ENCODE results near the gene ZNF605.

DNA sequence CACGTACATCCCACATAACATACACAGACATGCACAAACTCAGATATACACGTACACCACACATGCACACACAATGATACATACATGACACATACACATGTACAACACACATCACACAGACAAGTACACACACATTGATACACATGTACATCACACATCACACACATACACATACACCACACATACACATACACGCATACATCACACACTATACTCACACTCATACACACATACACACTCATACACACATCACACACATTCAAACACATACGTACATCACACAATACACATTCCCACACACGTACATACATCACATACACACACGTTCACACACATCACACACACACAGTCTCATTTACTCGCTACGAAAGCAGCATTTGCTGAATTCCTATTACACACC lies 4.5 kb downstream of the ZNF605 start:
- TF ChIP-seq BACH1 (tag; IDR thresholded peaks at IDR 0.05) (no peak), SFPQ (IDR thresholded peaks at IDR 0.05; ENCODE audit: low read depth, low read length) (no peak), NCOA4 (IDR thresholded peaks at IDR 0.05; ENCODE audit: partially characterized antibody) (no peak), PML (IDR thresholded peaks at IDR 0.05; ENCODE audit: low read length) (no peak), ZBTB1 (CRISPR knock-in tag; IDR thresholded peaks at IDR 0.05; ENCODE audit: borderline replicate concordance, low read depth) (no peak)
